ENCODE results near the gene RASL12.

RASL12 gene

GRCh38 chr15:65092911-65093792, 25.4 kb upstream of the RASL12 start:
- no peak for DNase-seq (ENCODE audit: low spot score)

GRCh38 chr15:65091946-65092770, 24.4 kb upstream of the RASL12 start:
- no peak for DNase-seq (ENCODE audit: low spot score)

- no peak for DNase-seq (ENCODE audit: low spot score)
Observed at GRCh38 chr15:65089206-65089824, 21.5 kb upstream of the RASL12 start.

- peak; percentile 31 for DNase-seq (ENCODE audit: low spot score)
Observed at GRCh38 chr15:65088643-65089021, 20.8 kb upstream of the RASL12 start.

- DNase-seq (ENCODE audit: low spot score): no peak
Observed at GRCh38 chr15:65087873-65088642, 20.3 kb upstream of the RASL12 start.

GRCh38 chr15:65087411-65087810, 19.6 kb upstream of the RASL12 start:
- no peak for DNase-seq (ENCODE audit: low spot score)

- DNase-seq (ENCODE audit: low spot score): no peak
Observed at GRCh38 chr15:65086680-65087111, 18.9 kb upstream of the RASL12 start.

- no peak for DNase-seq (ENCODE audit: low spot score)
Observed at GRCh38 chr15:65085990-65086679, 18.3 kb upstream of the RASL12 start.

GRCh38 chr15:65085207-65085753, 17.5 kb upstream of the RASL12 start:
- no peak for DNase-seq (ENCODE audit: low spot score)

GRCh38 chr15:65084500-65085206, 16.9 kb upstream of the RASL12 start:
- DNase-seq (ENCODE audit: low spot score): no peak

- no peak for DNase-seq (ENCODE audit: low spot score)
Observed at GRCh38 chr15:65083262-65083701, 15.5 kb upstream of the RASL12 start.

GRCh38 chr15:65082303-65082953, 14.6 kb upstream of the RASL12 start:
- DNase-seq (ENCODE audit: low spot score): peak; percentile 20

- no peak for DNase-seq (ENCODE audit: low spot score)
Observed at GRCh38 chr15:65081758-65082157, 14.0 kb upstream of the RASL12 start.

- DNase-seq (ENCODE audit: low spot score): no peak
Observed at GRCh38 chr15:65081270-65081669, 13.5 kb upstream of the RASL12 start.

GRCh38 chr15:65079580-65079979, 11.8 kb upstream of the RASL12 start:
- DNase-seq (ENCODE audit: low spot score): no peak

- DNase-seq (ENCODE audit: low spot score): peak; percentile 83
Observed at GRCh38 chr15:65077981-65078352, 10.2 kb upstream of the RASL12 start.

- no peak for DNase-seq (ENCODE audit: low spot score)
Observed at GRCh38 chr15:65077291-65077980, 9.6 kb upstream of the RASL12 start.

GRCh38 chr15:65076486-65077290, 8.9 kb upstream of the RASL12 start, which contains the start of gene KBTBD13:
TSS of gene KBTBD13 (plus strand) at chr15:65076746. CDS start at chr15:65076816, 70 bp downstream.
- no peak for DNase-seq (ENCODE audit: low spot score)

Measured in LoVo (cell line).